Jurkat, Clone E6-1 (cell line): ENCODE data around the gene CDC25B. TPM values are rescaled to one million over a fixed set of nuclear protein-coding genes. Genes with fewer than 3 reads are reported as not detected.

Experiments used
- DNase-seq: peaks from one replicate; pipeline ENCODE4 v3.0.0-alpha.2; 2011; ENCODE audit warnings: low read depth, low spot score
- H3K4me3 ChIP-seq: 2 replicates; pipeline ENCODE4 v1.5.1; 2011; ENCODE audit warnings: mild to moderate bottlenecking, low read length, control low read depth, moderate library complexity
- polyA plus RNA-seq: library from polyadenylated mRNA; unstranded; fragments of >200 nt; gene quantifications from one replicate; pipeline ENCODE4 v1.2.1, GENCODE V29; 2012; ENCODE audit warnings: missing spikeins; ENCODE audit not compliant: insufficient read length, insufficient read depth

CDC25B gene
- 78.9 TPM for polyA plus RNA-seq

GRCh38 chr20:3795511-3796468, at the start of gene CDC25B:
TSS of gene CDC25B (plus strand) at chr20:3796310. CDS start at chr20:3796532, 222 bp downstream.
- peak within 1 kb of the TSS; percentile 83 for H3K4me3 ChIP-seq
- peak; percentile 84 for DNase-seq

- DNase-seq = no peak
- no peak overlapping the region for H3K4me3 ChIP-seq
Measured at GRCh38 chr20:3747471-3747870, 48.6 kb upstream of the CDC25B start.

- no peak overlapping the region for H3K4me3 ChIP-seq
- DNase-seq = no peak
Measured at GRCh38 chr20:3748073-3748472, 48.0 kb upstream of the CDC25B start.

GRCh38 chr20:3749087-3749688, 46.9 kb upstream of the CDC25B start:
- no peak overlapping the region for H3K4me3 ChIP-seq
- DNase-seq = no peak

GRCh38 chr20:3749689-3750531, 46.2 kb upstream of the CDC25B start:
- DNase-seq = no peak
- H3K4me3 ChIP-seq = no peak overlapping the region

- H3K4me3 ChIP-seq = no peak overlapping the region
- no peak for DNase-seq
Measured at GRCh38 chr20:3751305-3751674, 44.8 kb upstream of the CDC25B start.

- no peak for DNase-seq
- H3K4me3 ChIP-seq = no peak overlapping the region
Measured at GRCh38 chr20:3751675-3752385, 44.3 kb upstream of the CDC25B start.

- no peak for DNase-seq
Measured at GRCh38 chr20:3752386-3752759, 43.7 kb upstream of the CDC25B start.

GRCh38 chr20:3753098-3753497, 43.0 kb upstream of the CDC25B start:
- peak; percentile 42 for DNase-seq
- H3K4me3 ChIP-seq = no peak overlapping the region

More at GRCh38 chr20:3752386-3752759, 43.7 kb upstream of the CDC25B start:
- no peak overlapping the region for H3K4me3 ChIP-seq

GRCh38 chr20:3753501-3754275, 42.4 kb upstream of the CDC25B start:
- DNase-seq = no peak

GRCh38 chr20:3754276-3754630, 41.9 kb upstream of the CDC25B start:
- no peak for DNase-seq
- H3K4me3 ChIP-seq = no peak overlapping the region

More at GRCh38 chr20:3753501-3754275, 42.4 kb upstream of the CDC25B start:
- H3K4me3 ChIP-seq = no peak overlapping the region

- no peak overlapping the region for H3K4me3 ChIP-seq
- no peak for DNase-seq
Measured at GRCh38 chr20:3755269-3755668, 40.8 kb upstream of the CDC25B start.

- H3K4me3 ChIP-seq = no peak overlapping the region
- no peak for DNase-seq
Measured at GRCh38 chr20:3755814-3756480, 40.2 kb upstream of the CDC25B start.

- no peak overlapping the region for H3K4me3 ChIP-seq
- no peak for DNase-seq
Measured at GRCh38 chr20:3757268-3757667, 38.8 kb upstream of the CDC25B start.

GRCh38 chr20:3758566-3758965, 37.5 kb upstream of the CDC25B start:
- no peak for DNase-seq
- H3K4me3 ChIP-seq = no peak overlapping the region

- DNase-seq = no peak
- no peak overlapping the region for H3K4me3 ChIP-seq
Measured at GRCh38 chr20:3759316-3759823, 36.7 kb upstream of the CDC25B start.

GRCh38 chr20:3759884-3760283, 36.2 kb upstream of the CDC25B start:
- H3K4me3 ChIP-seq = no peak overlapping the region
- no peak for DNase-seq
